Gastrocnemius medialis (tissue), 4 donors: ENCODE data around the gene ASB3. TPM values are rescaled to one million over a fixed set of nuclear protein-coding genes. Genes with fewer than 3 reads are reported as not detected.

Experiments
- ATAC-seq, 2 donors: fragments of 150-250 bp; one replicate each; pipeline ENCODE4 v1.9.1; 2016
- DNase-seq, 2 donors: peaks; one replicate each; pipeline ENCODE4 v3.0.0-alpha.2; 2019
- H3K27ac ChIP-seq, 4 donors: fragments of 200-600 bp; sonication (generic); 1 replicate in 1 of 4; 2 replicates in 3 of 4; pipeline ENCODE4 v1.5.1; 2016 to 2018; ENCODE audit warnings: mild to moderate bottlenecking in 2 of 4, moderate library complexity in 1 of 4
- H3K27me3 ChIP-seq, 3 donors: fragments of 200-600 bp; sonication (generic) in 2 of 3; 1 replicate in 1 of 3; 2 replicates in 2 of 3; pipeline versions ENCODE4 v1.5.1 to v1.6.0; 2016 to 2019; ENCODE audit warnings: mild to moderate bottlenecking in 1 of 3, moderate library complexity in 1 of 3
- H3K36me3 ChIP-seq, 2 donors: fragments of 200-600 bp; sonication (generic) in 1 of 2; one replicate each; pipeline ENCODE4 v1.5.1; 2017 to 2018
- H3K4me1 ChIP-seq, 2 donors: fragments of 200-600 bp; sonication (generic) in 1 of 2; one replicate each; pipeline ENCODE4 v1.5.1; 2016 to 2017; ENCODE audit warnings: mild to moderate bottlenecking in 2 of 2
- H3K4me3 ChIP-seq, 4 donors: fragments of 200-600 bp; sonication (generic) in 3 of 4; 1 replicate in 1 of 4; 2 replicates in 3 of 4; pipeline ENCODE4 v1.5.1; 2016 to 2019; ENCODE audit warnings: mild to moderate bottlenecking in 2 of 4
- H3K9me3 ChIP-seq, 3 donors: fragments of 200-600 bp; sonication (generic) in 2 of 3; 1 replicate in 1 of 3; 2 replicates in 2 of 3; pipeline ENCODE4 v1.5.1; 2016 to 2019
- POLR2A ChIP-seq, 2 donors: fragments of 450-650 bp; IDR thresholded peaks; one replicate each; pipeline ENCODE4 v1.6.1; 2017; ENCODE audit warnings: antibody characterized with exemption in 2 of 2, mild to moderate bottlenecking in 2 of 2, moderate library complexity in 2 of 2
- in situ Hi-C, 4 donors: fragments of 200-750 bp; cut with MboI; loops; one replicate each; pipeline versions ENCODE4 v1.15.0 to v1.8.0; 2017; ENCODE audit warnings: low sequenced_read_pairs in 4 of 4
- intact Hi-C: fragments of 100-400 bp; cut with DNase I; formaldehyde crosslinking; loops from one replicate; pipeline ENCODE4 v1.15.1; 2023; ENCODE audit warnings: low total_unique reads
- total RNA-seq, 4 donors: library from RNA; depleted of rRNA; stranded (reverse); fragments of >200 nt; gene quantifications; one replicate each; pipeline versions ENCODE4 v1.1.0 to v1.2.3, GENCODE V29; 2016
- TF ChIP-seq, protein P1 (sequence below), 5 experiments: fragments of 450-650 bp in 3 of 5; fragments of 200-600 bp in 2 of 5; sonication (generic) in 2 of 5; IDR thresholded peaks in 4 of 5; conservative IDR thresholded peaks in 1 of 5; 1 replicate in 4 of 5; 2 replicates in 1 of 5; pipeline ENCODE4 v1.5.1; 2016 to 2019; ENCODE audit warnings: antibody characterized with exemption in 5 of 5, mild to moderate bottlenecking in 3 of 5, moderate library complexity in 3 of 5

ASB3 gene
- total RNA-seq, 4 donors from 2014 or later = 5.0 to 7.6 (median 6.4) TPM

GRCh38 chr2:53635694-53636093 lies 151.1 kb downstream of the ASB3 start:
- intact Hi-C loops (no loop called here), in situ Hi-C loops (no loop called here)
- Histone ChIP-seq H3K4me1 (no peaks in the 10 kb centered on the region), H3K9me3 (no peaks in the 10 kb centered on the region), H3K36me3 (no peaks in the 10 kb centered on the region), H3K4me3 (no peak overlapping the region), H3K27ac (no peak overlapping the region), H3K27me3 (no peaks in the 10 kb centered on the region)
- TF ChIP-seq, protein P1, sequence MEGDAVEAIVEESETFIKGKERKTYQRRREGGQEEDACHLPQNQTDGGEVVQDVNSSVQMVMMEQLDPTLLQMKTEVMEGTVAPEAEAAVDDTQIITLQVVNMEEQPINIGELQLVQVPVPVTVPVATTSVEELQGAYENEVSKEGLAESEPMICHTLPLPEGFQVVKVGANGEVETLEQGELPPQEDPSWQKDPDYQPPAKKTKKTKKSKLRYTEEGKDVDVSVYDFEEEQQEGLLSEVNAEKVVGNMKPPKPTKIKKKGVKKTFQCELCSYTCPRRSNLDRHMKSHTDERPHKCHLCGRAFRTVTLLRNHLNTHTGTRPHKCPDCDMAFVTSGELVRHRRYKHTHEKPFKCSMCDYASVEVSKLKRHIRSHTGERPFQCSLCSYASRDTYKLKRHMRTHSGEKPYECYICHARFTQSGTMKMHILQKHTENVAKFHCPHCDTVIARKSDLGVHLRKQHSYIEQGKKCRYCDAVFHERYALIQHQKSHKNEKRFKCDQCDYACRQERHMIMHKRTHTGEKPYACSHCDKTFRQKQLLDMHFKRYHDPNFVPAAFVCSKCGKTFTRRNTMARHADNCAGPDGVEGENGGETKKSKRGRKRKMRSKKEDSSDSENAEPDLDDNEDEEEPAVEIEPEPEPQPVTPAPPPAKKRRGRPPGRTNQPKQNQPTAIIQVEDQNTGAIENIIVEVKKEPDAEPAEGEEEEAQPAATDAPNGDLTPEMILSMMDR (IDR thresholded peaks at IDR 0.05 in 4 of 5, conservative IDR thresholded peaks at IDR 0.05 in 1 of 5) = no peak
- TF ChIP-seq POLR2A (IDR thresholded peaks at IDR 0.05) = no peak
- no peak for DNase-seq
- no peak for ATAC-seq

DNA sequence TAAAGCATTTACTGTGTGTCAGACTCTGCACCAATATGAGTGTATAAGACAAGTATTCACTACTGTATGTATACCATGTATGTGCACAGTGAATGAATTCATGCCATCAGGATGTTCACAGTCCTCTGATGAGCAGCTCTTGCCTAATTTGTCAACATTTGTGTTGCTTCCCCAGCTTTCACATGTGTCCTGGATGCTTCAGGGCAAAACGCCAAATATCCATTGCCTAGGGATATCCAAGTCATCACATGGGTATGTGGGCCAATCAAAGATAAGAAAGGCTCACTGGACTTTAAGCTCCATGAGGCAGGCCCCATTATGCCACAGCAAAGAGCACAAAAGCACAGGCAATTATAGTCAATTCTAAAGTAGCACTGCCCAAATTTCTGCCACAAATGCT lies 153.3 kb downstream of the ASB3 start:
- in situ Hi-C loops = no loop called here
- DNase-seq = no peak
- intact Hi-C loops = no loop called here
- no peaks in the 10 kb centered on the region for H3K4me1 ChIP-seq
- no peaks in the 10 kb centered on the region for H3K9me3 ChIP-seq
- ATAC-seq = no peak
- TF ChIP-seq, protein P1 (IDR thresholded peaks at IDR 0.05 in 4 of 5, conservative IDR thresholded peaks at IDR 0.05 in 1 of 5) = no peak
- TF ChIP-seq POLR2A (IDR thresholded peaks at IDR 0.05) = no peak
- H3K4me3 ChIP-seq = no peak overlapping the region
- H3K27ac ChIP-seq = no peak overlapping the region
- no peaks in the 10 kb centered on the region for H3K36me3 ChIP-seq
- no peaks in the 10 kb centered on the region for H3K27me3 ChIP-seq

DNA sequence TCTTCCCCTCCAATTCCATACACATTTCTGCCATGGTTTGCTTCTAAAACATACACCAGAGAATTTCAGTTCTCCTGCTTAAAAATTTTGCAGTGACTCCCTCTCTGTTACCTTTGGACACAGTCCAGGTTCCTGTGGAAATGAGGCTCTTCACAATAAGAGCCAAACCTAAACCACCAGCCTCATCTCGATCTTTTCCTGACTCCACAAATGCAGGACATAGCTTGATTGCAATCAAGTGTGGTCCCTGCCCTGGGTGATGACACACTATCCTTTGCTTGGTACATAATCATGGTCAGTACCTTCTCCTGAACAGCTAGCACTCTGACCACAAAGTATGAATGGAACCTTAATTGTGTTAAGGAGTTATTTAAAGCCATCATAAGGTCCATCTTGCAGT lies 154.0 kb downstream of the ASB3 start:
- Histone ChIP-seq H3K27me3 (no peaks in the 10 kb centered on the region), H3K27ac (no peak overlapping the region), H3K9me3 (no peaks in the 10 kb centered on the region), H3K4me3 (no peak overlapping the region), H3K4me1 (no peaks in the 10 kb centered on the region), H3K36me3 (no peaks in the 10 kb centered on the region)
- ATAC-seq (no peak), DNase-seq (no peak)
- intact Hi-C loops = no loop called here
- in situ Hi-C loops = no loop called here
- TF ChIP-seq, protein P1 (IDR thresholded peaks at IDR 0.05 in 4 of 5, conservative IDR thresholded peaks at IDR 0.05 in 1 of 5) = no peak
- TF ChIP-seq POLR2A (IDR thresholded peaks at IDR 0.05) = no peak

GRCh38 chr2:53632126-53632460 lies 154.7 kb downstream of the ASB3 start:
- TF ChIP-seq POLR2A (IDR thresholded peaks at IDR 0.05) = no peak
- TF ChIP-seq, protein P1 (IDR thresholded peaks at IDR 0.05 in 4 of 5, conservative IDR thresholded peaks at IDR 0.05 in 1 of 5) = no peak
- in situ Hi-C loops (no loop called here), intact Hi-C loops (no loop called here)
- no peak overlapping the region for H3K27ac ChIP-seq
- H3K4me3 ChIP-seq = no peak overlapping the region
- H3K27me3 ChIP-seq = no peaks in the 10 kb centered on the region
- no peak for DNase-seq
- no peak for ATAC-seq
- no peaks in the 10 kb centered on the region for H3K4me1 ChIP-seq
- no peaks in the 10 kb centered on the region for H3K36me3 ChIP-seq
- no peaks in the 10 kb centered on the region for H3K9me3 ChIP-seq

DNA sequence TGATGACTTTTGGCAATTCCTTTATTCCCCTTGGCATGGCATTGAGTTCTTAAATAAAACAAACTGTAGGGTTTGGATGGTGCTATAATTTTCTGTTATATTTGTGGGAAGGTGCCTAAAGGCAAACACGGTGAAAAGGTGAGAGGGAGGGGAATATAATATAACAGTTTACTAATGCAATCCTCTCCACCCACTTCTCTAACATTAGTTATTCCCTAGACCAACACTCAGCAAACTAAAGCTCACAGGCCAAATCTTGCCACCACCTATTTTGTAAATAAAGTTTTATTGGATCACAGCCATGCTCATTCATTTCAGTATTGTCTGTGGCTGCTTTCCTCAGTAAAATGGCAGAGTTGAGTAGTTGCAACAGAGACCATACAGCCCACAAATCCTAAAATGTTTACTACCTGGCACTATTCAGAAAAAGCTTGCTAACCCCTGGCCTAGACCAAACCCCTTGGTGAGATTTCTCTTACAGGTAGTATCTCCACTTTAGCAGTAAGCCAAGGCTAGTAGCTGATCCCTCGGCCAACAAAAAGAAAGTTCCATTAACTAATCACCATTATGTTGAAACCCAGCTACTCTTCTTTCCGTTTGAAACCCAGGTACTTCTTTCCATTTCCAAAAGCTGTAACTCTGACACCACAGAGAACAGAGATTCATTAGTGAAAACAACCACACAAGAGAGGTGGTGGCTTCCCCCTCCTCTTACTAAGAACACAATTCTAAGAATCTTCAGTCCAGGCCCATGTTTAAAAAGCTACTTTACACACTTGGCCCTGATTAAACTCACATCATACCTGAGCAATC lies 155.2 kb downstream of the ASB3 start:
- H3K27ac ChIP-seq = no peak overlapping the region
- in situ Hi-C loops (no loop called here), intact Hi-C loops (no loop called here)
- no peaks in the 10 kb centered on the region for H3K4me1 ChIP-seq
- DNase-seq (no peak), ATAC-seq (no peak)
- TF ChIP-seq POLR2A (IDR thresholded peaks at IDR 0.05) = no peak
- TF ChIP-seq, protein P1 (IDR thresholded peaks at IDR 0.05 in 4 of 5, conservative IDR thresholded peaks at IDR 0.05 in 1 of 5) = no peak
- no peaks in the 10 kb centered on the region for H3K9me3 ChIP-seq
- H3K36me3 ChIP-seq = no peaks in the 10 kb centered on the region
- H3K4me3 ChIP-seq = no peak overlapping the region
- H3K27me3 ChIP-seq = no peaks in the 10 kb centered on the region
